H9 (cell line): ENCODE measurements around the gene MRPS33. TPM values are rescaled to one million over a fixed set of nuclear protein-coding genes. Genes with fewer than 3 reads are reported as not detected.

Experiments
- DNase-seq: peaks from one replicate; pipeline ENCODE4 v3.0.0-alpha.2; 2017
- H2AFZ ChIP-seq: one replicate; pipeline ENCODE4 v1.6.1; 2013; ENCODE audit warnings: mild to moderate bottlenecking, low read length, control low read depth, moderate library complexity
- H2AK5ac ChIP-seq: 2 replicates; pipeline ENCODE4 v1.6.1; 2013; ENCODE audit warnings: low read length, control low read depth, mixed read lengths; ENCODE audit not compliant: insufficient read length
- H2BK120ac ChIP-seq: one replicate; pipeline ENCODE4 v1.6.1; 2013; ENCODE audit warnings: low read depth, mild to moderate bottlenecking, low read length, control low read depth, inconsistent platforms; ENCODE audit not compliant: poor library complexity, severe bottlenecking
- H2BK12ac ChIP-seq: 2 replicates; pipeline ENCODE4 v1.6.1; 2013; ENCODE audit warnings: low read length, control low read depth, mixed read lengths, low read depth; ENCODE audit not compliant: insufficient read length
- H2BK15ac ChIP-seq: 2 replicates; pipeline ENCODE4 v1.6.1; 2013; ENCODE audit warnings: low read depth, low read length, control low read depth
- H2BK20ac ChIP-seq: one replicate; pipeline ENCODE4 v1.6.1; 2013; ENCODE audit warnings: low read depth, mild to moderate bottlenecking, low read length, control low read depth, inconsistent platforms; ENCODE audit not compliant: poor library complexity, severe bottlenecking
- H2BK5ac ChIP-seq: 2 replicates; pipeline ENCODE4 v1.6.1; 2013; ENCODE audit warnings: low read length, control low read depth, mixed read lengths; ENCODE audit not compliant: insufficient read length
- H3K14ac ChIP-seq: 2 replicates; pipeline ENCODE4 v1.6.1; 2013; ENCODE audit warnings: low read length, control low read depth; ENCODE audit not compliant: insufficient read depth
- H3K18ac ChIP-seq: 2 replicates; pipeline ENCODE4 v1.6.1; 2013; ENCODE audit warnings: low read depth, mild to moderate bottlenecking, mixed read lengths, low read length, control low read depth; ENCODE audit not compliant: insufficient read length
- H3K23ac ChIP-seq: 2 replicates; pipeline ENCODE4 v1.6.1; 2013; ENCODE audit warnings: low read length, control low read depth, mixed read lengths, low read depth; ENCODE audit not compliant: insufficient read length
- H3K23me2 ChIP-seq: 2 replicates; pipeline ENCODE4 v1.6.1; 2013; ENCODE audit warnings: low read depth, mild to moderate bottlenecking, mixed read lengths, low read length, control low read depth; ENCODE audit not compliant: insufficient read length, poor library complexity, severe bottlenecking
- H3K27ac ChIP-seq: 2 replicates; pipeline ENCODE4 v1.5.1; 2013; ENCODE audit warnings: low read length, control low read depth, mixed read lengths, low read depth; ENCODE audit not compliant: insufficient read length
- H3K27me3 ChIP-seq: 2 replicates; pipeline ENCODE4 v1.6.1; 2013; ENCODE audit warnings: low read length, control low read depth, inconsistent platforms; ENCODE audit not compliant: insufficient read depth
- H3K4ac ChIP-seq: 2 replicates; pipeline ENCODE4 v1.6.1; 2013; ENCODE audit warnings: low read depth, mild to moderate bottlenecking, control low read depth, inconsistent platforms, low read length, moderate library complexity
- H3K4me1 ChIP-seq: 2 replicates; pipeline ENCODE4 v1.6.1; 2013; ENCODE audit warnings: low read length, control low read depth, inconsistent platforms; ENCODE audit not compliant: insufficient read depth
- H3K4me2 ChIP-seq: 2 replicates; pipeline ENCODE4 v1.6.1; 2013; ENCODE audit warnings: low read length, control low read depth, mixed read lengths; ENCODE audit not compliant: insufficient read length, insufficient read depth
- H3K56ac ChIP-seq: 2 replicates; pipeline ENCODE4 v1.6.1; 2013; ENCODE audit warnings: low read depth, mild to moderate bottlenecking, mixed read lengths, low read length, control low read depth; ENCODE audit not compliant: insufficient read length
- H3K79me1 ChIP-seq: 2 replicates; pipeline ENCODE4 v1.6.1; 2013; ENCODE audit warnings: low read depth, mild to moderate bottlenecking, moderate library complexity, low read length, control low read depth, inconsistent platforms; ENCODE audit not compliant: insufficient read depth, poor library complexity, severe bottlenecking
- H3K79me2 ChIP-seq: 2 replicates; pipeline ENCODE4 v1.6.1; 2013; ENCODE audit warnings: low read length, control low read depth, inconsistent platforms; ENCODE audit not compliant: insufficient read depth
- H3K9ac ChIP-seq: 2 replicates; pipeline ENCODE4 v1.6.1; 2013; ENCODE audit warnings: low read length, control low read depth, mixed read lengths; ENCODE audit not compliant: insufficient read length; ENCODE audit errors: extremely low read depth
- H3K9me3 ChIP-seq: one replicate; pipeline ENCODE4 v1.6.1; 2013; ENCODE audit warnings: low read depth, low read length, inconsistent platforms; ENCODE audit not compliant: control insufficient read depth
- H3T11ph ChIP-seq: one replicate; pipeline ENCODE4 v1.6.1; 2013; ENCODE audit warnings: mild to moderate bottlenecking, low read length, control low read depth, inconsistent platforms
- H4K20me1 ChIP-seq: one replicate; pipeline ENCODE4 v1.6.1; 2013; ENCODE audit not compliant: control insufficient read depth, insufficient read length, insufficient read depth
- H4K5ac ChIP-seq: 2 replicates; pipeline ENCODE4 v1.6.1; 2013; ENCODE audit warnings: low read depth, mild to moderate bottlenecking, mixed read lengths, low read length, control low read depth; ENCODE audit not compliant: insufficient read length
- H4K8ac ChIP-seq: replicated peaks from 2 replicates; pipeline ENCODE4 v1.6.1; 2013; ENCODE audit warnings: low read length, control low read depth, mixed read lengths, low read depth; ENCODE audit not compliant: insufficient read length
- H4K91ac ChIP-seq: 2 replicates; pipeline ENCODE4 v1.6.1; 2013; ENCODE audit warnings: low read depth, mild to moderate bottlenecking, moderate library complexity, mixed read lengths, low read length, control low read depth; ENCODE audit not compliant: insufficient read length
- H3K27ac Mint-ChIP-seq, 3 experiments: 2 replicates in 2 of 3; 3 replicates in 1 of 3; pipeline ENCODE4 v1.8.0; 2020 to 2021; ENCODE audit warnings: mixed read lengths in 3 of 3, mild to moderate bottlenecking in 1 of 3, moderate library complexity in 1 of 3
- H3K27me3 Mint-ChIP-seq: 2 replicates; pipeline ENCODE4 v1.8.0; 2021; ENCODE audit warnings: low read depth, mild to moderate bottlenecking, moderate library complexity, mixed read lengths
- H3K36me3 Mint-ChIP-seq, 3 experiments: 2 replicates in 2 of 3; 3 replicates in 1 of 3; pipeline ENCODE4 v1.8.0; 2020 to 2021; ENCODE audit warnings: low read depth in 3 of 3, mixed read lengths in 3 of 3; ENCODE audit not compliant: insufficient read depth in 1 of 3
- H3K4me1 Mint-ChIP-seq, 2 experiments: 2 replicates each; pipeline ENCODE4 v1.8.0; 2020; ENCODE audit warnings: mixed read lengths in 2 of 2
- H3K4me3 Mint-ChIP-seq, 2 experiments: 2 replicates in 1 of 2; 3 replicates in 1 of 2; pipeline ENCODE4 v1.8.0; 2020 to 2021; ENCODE audit warnings: mild to moderate bottlenecking in 2 of 2, mixed read lengths in 2 of 2, moderate library complexity in 1 of 2
- H3K9me3 Mint-ChIP-seq, 2 experiments: 2 replicates in 1 of 2; 3 replicates in 1 of 2; pipeline ENCODE4 v1.8.0; 2020; ENCODE audit warnings: mild to moderate bottlenecking in 2 of 2, mixed read lengths in 2 of 2, moderate library complexity in 1 of 2
- whole genome bisulfite sequencing: extraction: QIAGEN DNeasy Blood & Tissue Kit; methylation state at CpG from one replicate; pipeline ENCODE4 v1.1.7; 2013; ENCODE audit warnings: missing lambda C conversion rate, low lambda C conversion rate, mixed read lengths; ENCODE audit not compliant: insufficient read length; ENCODE audit errors: extremely low coverage; 5-methylcytosine and 5-hydroxymethylcytosine counted together
- total RNA-seq: library from RNA; stranded (reverse); gene quantifications from 2 replicates; pipeline ENCODE4 v1.2.1, GENCODE V29; 2021
- TF ChIP-seq, protein P1 (sequence below): fragments of 200-600 bp; sonication (generic); conservative IDR thresholded peaks from 3 replicates; pipeline ENCODE4 v1.8.0; 2021; ENCODE audit warnings: antibody characterized with exemption, mild to moderate bottlenecking

The MRPS33 gene
- total RNA-seq, 1 experiment from 2014 or later, result 64.2 TPM

DNA sequence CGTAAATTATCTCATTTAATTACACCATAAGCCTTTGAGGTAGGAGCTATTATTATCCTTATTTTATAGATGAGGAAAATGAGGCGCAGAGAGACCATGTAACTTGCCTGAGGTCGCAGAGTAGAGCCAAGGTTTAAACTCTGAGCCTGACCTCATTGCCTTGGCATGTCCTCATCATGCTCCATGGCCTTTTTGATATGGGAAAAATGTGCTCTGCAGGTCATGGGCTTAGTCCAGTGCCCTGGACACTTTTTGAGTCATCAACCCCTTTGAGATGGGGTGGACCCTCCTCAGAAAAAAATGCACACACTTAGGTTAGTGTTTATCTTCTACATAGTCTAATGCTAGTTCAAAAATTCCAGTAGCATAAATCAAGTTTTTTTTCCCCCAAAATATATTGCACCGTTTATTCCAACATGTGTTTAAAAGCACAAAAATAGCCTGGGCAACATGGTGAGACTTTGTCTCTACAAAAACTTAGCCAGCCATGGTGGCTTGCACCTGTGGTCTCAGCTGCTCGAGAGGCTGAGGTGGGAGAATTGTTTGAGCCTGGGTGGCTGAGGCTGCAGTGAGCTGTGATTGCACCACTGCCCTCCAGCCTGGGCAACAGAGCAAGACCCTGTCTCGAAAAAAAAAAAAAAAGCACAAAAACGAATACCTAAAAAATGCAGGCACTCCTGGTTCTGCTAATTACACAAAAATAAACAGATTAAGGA lies 30.5 kb upstream of the MRPS33 start:
- H3K23me2 ChIP-seq, result no peaks in the 10 kb centered on the region
- H2BK12ac ChIP-seq, result no peak overlapping the region
- no CpG with 5 or more reads among the region's 7 CpGs for WGBS
- Mint-ChIP-seq H3K36me3 (no peaks in the 10 kb centered on the region), H3K4me3 (no peak overlapping the region), H3K27me3 (peaks cover 2% of the 10 kb centered on the region; the same call in 1 of the 2 replicates), H3K9me3 (peaks cover 0 to 3% of the 10 kb centered on the region in 2 experiments; a peak in 2 of 5 replicates), H3K4me1 (peaks cover 0 to 6% of the 10 kb centered on the region in 2 experiments; a peak in 1 of 4 replicates), H3K27ac (no peak overlapping the region)
- H3K23ac ChIP-seq, result no peak overlapping the region
- no peaks in the 10 kb centered on the region for H3K79me2 ChIP-seq
- H2BK20ac ChIP-seq, result no peak overlapping the region
- no peak overlapping the region for H3K14ac ChIP-seq
- no peak overlapping the region for H3K56ac ChIP-seq
- H2AK5ac ChIP-seq, result no peak overlapping the region
- no peak overlapping the region for H3T11ph ChIP-seq
- no peaks in the 10 kb centered on the region for H3K79me1 ChIP-seq
- DNase-seq, result no peak
- H4K8ac ChIP-seq, result no peak overlapping the region
- H4K91ac ChIP-seq, result no peak overlapping the region
- no peak overlapping the region for H2BK15ac ChIP-seq
- no peak overlapping the region for H2BK120ac ChIP-seq
- H2AFZ ChIP-seq, result no peak overlapping the region
- no peak overlapping the region for H3K18ac ChIP-seq
- no peak overlapping the region for H3K4ac ChIP-seq
- no peak overlapping the region for H2BK5ac ChIP-seq
- no peaks in the 10 kb centered on the region for H3K9me3 ChIP-seq
- no peak overlapping the region for H3K9ac ChIP-seq
- H3K4me2 ChIP-seq, result no peak overlapping the region
- H3K4me1 ChIP-seq, result no peaks in the 10 kb centered on the region
- no peaks in the 10 kb centered on the region for H4K20me1 ChIP-seq
- no peak overlapping the region for H4K5ac ChIP-seq
- TF ChIP-seq, protein P1, sequence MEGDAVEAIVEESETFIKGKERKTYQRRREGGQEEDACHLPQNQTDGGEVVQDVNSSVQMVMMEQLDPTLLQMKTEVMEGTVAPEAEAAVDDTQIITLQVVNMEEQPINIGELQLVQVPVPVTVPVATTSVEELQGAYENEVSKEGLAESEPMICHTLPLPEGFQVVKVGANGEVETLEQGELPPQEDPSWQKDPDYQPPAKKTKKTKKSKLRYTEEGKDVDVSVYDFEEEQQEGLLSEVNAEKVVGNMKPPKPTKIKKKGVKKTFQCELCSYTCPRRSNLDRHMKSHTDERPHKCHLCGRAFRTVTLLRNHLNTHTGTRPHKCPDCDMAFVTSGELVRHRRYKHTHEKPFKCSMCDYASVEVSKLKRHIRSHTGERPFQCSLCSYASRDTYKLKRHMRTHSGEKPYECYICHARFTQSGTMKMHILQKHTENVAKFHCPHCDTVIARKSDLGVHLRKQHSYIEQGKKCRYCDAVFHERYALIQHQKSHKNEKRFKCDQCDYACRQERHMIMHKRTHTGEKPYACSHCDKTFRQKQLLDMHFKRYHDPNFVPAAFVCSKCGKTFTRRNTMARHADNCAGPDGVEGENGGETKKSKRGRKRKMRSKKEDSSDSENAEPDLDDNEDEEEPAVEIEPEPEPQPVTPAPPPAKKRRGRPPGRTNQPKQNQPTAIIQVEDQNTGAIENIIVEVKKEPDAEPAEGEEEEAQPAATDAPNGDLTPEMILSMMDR, result no peak
- no peaks in the 10 kb centered on the region for H3K27me3 ChIP-seq
- H3K27ac ChIP-seq, result no peak overlapping the region
